ENCODE results near the gene MTMR10. TPM values are rescaled to one million over a fixed set of nuclear protein-coding genes. Genes with fewer than 3 reads are reported as not detected.

The MTMR10 gene
- total and polyA plus RNA-seq, 2 donors, result 14.4 to 46.1 TPM

DNA sequence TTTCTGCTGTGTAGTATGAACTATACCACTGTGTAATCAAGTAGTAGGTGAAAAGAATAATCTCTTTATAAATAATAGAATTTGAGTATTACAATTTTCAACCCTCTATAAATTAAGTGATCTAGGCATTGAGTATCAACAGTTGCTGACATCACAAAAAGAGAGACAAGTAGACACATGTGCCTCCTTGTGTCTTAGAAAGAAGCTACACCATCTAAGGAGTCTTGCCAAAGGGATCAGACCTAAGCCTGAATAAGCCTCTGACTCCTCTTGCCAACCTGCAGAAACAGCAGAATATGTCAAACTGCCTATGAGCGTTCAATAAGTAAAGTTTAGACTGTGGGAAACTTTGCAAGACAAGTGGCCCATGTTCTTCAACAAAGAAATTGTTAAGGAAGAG lies 5.8 kb upstream of the MTMR10 start:
- WGBS, result 95% methylated on average over 1 of the region's 1 CpG
- Histone ChIP-seq H3K36me3 (ENCODE audit: insufficient read depth) (no peaks in the 10 kb centered on the region), H3K4me3 (ENCODE audit: low read depth, low read length) (no peak overlapping the region), H3K4me1 (ENCODE audit: insufficient read depth) (no peaks in the 10 kb centered on the region), H3K27ac (ENCODE audit: low read depth) (no peak overlapping the region)
- no peak for DNase-seq (ENCODE audit: extremely low spot score)

DNA sequence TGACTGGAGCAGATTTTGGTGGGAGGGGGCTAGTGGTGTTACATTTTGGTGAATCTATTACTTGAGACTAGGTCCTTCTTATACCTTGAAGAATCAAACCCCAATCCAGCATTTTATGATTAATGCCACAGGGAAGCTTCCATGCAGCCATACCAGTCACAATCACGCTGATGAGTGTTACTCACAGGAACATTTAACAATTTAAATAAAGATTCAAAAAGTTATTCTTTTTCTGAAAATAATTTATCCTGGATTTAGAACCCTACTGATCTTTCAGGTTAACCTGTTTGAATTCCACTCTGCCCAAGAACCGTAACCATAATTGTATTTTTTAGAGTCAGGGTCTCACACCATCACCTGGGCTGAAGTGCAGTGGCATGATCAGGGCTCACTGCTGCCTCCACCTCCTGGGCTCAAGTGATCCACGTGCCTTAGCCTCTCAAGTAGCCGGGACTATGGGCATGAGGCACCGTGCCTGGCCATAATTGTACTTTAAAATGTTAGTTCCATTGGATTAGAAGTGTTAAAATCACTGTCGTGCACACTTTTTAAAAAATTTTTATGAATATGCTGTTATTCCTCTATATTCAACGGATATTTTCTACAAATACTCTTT lies 929 bp upstream of the MTMR10 start:
- Histone ChIP-seq H3K4me3 (ENCODE audit: low read depth, low read length) (peak overlapping the region; percentile 83), H3K4me1 (ENCODE audit: insufficient read depth) (no peaks in the 10 kb centered on the region), H3K27ac (ENCODE audit: low read depth) (peak overlapping the region; percentile 97), H3K36me3 (ENCODE audit: insufficient read depth) (no peaks in the 10 kb centered on the region)
- DNase-seq (ENCODE audit: extremely low spot score), result no peak
- WGBS, result 70% methylated on average over 7 of the region's 7 CpGs

DNA sequence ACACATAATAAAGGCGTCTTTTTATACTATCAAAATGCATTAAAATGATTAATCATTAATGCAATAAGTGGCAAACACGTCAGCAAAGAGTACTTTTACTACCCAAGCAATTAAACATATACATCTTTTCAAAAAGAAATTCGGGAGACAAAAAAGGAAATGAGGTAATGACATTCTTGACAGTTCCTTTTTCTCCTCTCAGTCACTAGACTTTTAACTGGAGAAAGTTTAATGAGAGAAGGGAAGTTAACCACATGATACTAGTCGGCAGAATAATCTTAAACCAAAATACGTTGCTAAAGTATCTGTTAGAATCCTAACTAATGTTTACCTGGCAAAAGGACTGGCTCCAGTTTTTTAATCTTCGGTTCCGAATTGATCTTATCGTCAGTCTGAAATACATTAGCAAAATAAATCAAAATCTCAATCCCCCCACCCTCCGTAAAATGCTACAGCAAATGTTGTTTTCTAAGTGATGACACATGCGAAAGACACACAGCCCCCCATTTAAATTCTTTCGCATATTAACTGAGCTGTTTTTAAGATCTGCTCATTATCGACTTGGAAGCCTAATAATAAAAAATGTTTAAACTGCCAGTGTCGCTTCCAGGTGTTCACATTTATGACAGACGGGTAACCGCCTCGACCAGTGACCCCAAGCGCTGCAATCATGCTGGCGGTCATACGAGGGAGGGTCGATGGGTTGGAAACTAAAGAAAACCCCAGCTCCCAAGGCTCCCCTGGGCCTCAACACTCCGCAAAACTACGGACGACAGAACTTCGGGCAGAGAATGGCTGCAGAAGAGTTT lies 778 bp downstream of the MTMR10 start:
- no peak for DNase-seq (ENCODE audit: extremely low spot score)
- no peaks in the 10 kb centered on the region for H3K4me1 ChIP-seq (ENCODE audit: insufficient read depth)
- no peaks in the 10 kb centered on the region for H3K36me3 ChIP-seq (ENCODE audit: insufficient read depth)
- peak overlapping the region; percentile 83 for H3K4me3 ChIP-seq (ENCODE audit: low read depth, low read length)
- 4% methylated on average over 24 of the region's 24 CpGs for WGBS
- H3K27ac ChIP-seq (ENCODE audit: low read depth), result peak overlapping the region; percentile 97

- Histone ChIP-seq H3K27ac (ENCODE audit: low read depth) (no peak overlapping the region), H3K36me3 (ENCODE audit: insufficient read depth) (no peaks in the 10 kb centered on the region), H3K4me3 (ENCODE audit: low read depth, low read length) (peak overlapping the region; percentile 83), H3K4me1 (ENCODE audit: insufficient read depth) (no peaks in the 10 kb centered on the region)
- no peak for DNase-seq (ENCODE audit: extremely low spot score)
- WGBS, result 57% methylated on average over 2 of the region's 2 CpGs
Measured at GRCh38 chr15:30990036-30990435, 1.4 kb downstream of the MTMR10 start.

GRCh38 chr15:30985081-30985531 lies 6.3 kb downstream of the MTMR10 start:
- Histone ChIP-seq H3K4me3 (ENCODE audit: low read depth, low read length) (no peak overlapping the region), H3K27ac (ENCODE audit: low read depth) (no peak overlapping the region), H3K36me3 (ENCODE audit: insufficient read depth) (no peaks in the 10 kb centered on the region), H3K4me1 (ENCODE audit: insufficient read depth) (peaks cover 3% of the 10 kb centered on the region)
- 33% methylated on average over 3 of the region's 3 CpGs for whole genome bisulfite sequencing
- no peak for DNase-seq (ENCODE audit: extremely low spot score)

DNA sequence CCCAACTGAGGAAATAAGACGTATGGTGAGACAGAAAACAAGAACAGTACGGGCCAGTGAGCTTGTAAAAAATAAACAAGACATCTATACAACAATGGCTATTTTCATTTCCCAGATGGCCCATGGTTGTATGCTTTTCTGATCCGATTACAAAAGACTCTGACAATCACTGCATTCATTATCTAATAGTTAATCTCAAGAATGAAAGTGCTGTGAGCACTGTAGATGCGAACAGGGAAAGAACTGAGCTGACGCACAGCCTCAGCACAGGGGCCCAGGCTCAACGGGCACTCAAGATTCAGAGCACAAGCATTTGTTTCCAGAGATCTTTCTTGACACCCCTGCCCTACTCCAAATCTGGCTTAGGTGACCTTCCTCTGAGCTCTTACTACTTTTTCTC lies 6.9 kb downstream of the MTMR10 start:
- H3K4me1 ChIP-seq (ENCODE audit: insufficient read depth), result peaks cover 3% of the 10 kb centered on the region
- DNase-seq (ENCODE audit: extremely low spot score), result no peak
- 57% methylated on average over 6 of the region's 6 CpGs for WGBS
- H3K27ac ChIP-seq (ENCODE audit: low read depth), result no peak overlapping the region
- no peak overlapping the region for H3K4me3 ChIP-seq (ENCODE audit: low read depth, low read length)
- H3K36me3 ChIP-seq (ENCODE audit: insufficient read depth), result no peaks in the 10 kb centered on the region

DNA sequence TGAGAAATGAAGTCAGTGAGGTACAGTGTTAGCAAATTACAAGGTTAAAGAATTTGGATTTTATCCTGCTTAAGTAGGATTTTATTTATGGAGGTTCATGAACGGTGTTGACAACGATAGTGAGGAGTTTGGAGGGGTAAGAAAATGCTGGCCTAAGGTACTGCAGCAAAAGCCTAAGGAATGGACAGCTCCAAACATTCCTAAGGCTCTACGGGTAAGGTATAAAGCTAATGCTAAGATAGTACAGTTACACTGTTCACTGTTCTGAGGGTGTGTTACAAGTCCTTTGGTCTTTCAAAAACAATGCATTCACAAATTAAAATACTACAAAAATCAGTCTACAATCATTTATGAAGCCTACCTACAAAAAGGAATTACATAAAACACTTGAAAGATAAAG lies 7.3 kb downstream of the MTMR10 start:
- DNase-seq (ENCODE audit: extremely low spot score), result no peak
- H3K36me3 ChIP-seq (ENCODE audit: insufficient read depth), result no peaks in the 10 kb centered on the region
- H3K4me3 ChIP-seq (ENCODE audit: low read depth, low read length), result no peak overlapping the region
- 57% methylated on average over 3 of the region's 3 CpGs for WGBS
- H3K4me1 ChIP-seq (ENCODE audit: insufficient read depth), result peaks cover 3% of the 10 kb centered on the region
- H3K27ac ChIP-seq (ENCODE audit: low read depth), result no peak overlapping the region

DNA sequence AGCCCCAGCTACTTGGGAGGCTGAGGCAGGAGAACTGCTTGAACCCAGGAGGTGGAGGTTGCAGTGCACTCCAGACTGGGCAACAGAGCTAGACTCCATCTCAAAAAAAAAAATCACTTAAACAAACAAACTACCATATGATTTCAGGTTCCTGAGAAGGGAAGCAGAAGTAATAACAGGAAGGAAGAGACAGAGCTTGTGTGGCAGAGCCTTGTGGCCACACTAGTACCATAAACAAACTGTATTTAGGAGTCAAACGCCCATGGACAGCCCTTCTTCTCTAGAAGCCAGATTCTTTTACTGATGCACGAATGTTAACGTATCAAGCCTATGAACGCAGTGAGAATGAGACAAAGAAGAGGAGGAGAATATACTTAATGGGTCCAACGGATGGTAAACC lies 12.0 kb downstream of the MTMR10 start:
- Histone ChIP-seq H3K4me3 (ENCODE audit: low read depth, low read length) (no peak overlapping the region), H3K36me3 (ENCODE audit: insufficient read depth) (no peaks in the 10 kb centered on the region), H3K4me1 (ENCODE audit: insufficient read depth) (peaks cover 3% of the 10 kb centered on the region), H3K27ac (ENCODE audit: low read depth) (no peak overlapping the region)
- WGBS, result 96% methylated on average over 5 of the region's 5 CpGs
- no peak for DNase-seq (ENCODE audit: extremely low spot score)

DNA sequence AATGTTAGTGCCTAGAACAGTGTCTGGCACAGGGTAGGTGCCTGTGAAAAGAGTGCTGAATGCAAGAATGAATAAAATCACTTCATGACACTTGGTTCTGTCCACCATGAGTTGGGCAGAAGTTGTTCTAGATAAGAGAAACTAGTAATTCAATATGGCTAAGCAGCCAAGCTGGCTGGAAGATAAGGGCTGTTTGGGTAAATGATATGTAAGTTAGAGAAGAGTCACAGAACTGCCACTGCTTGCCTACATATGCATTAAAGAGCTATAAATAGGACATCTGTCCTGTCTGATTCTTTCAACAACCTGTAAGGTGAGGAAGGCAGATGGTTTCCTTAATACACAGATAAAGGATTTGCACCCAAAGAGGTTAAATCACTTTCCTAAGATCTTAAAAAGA lies 13.1 kb downstream of the MTMR10 start:
- H3K4me1 ChIP-seq (ENCODE audit: insufficient read depth), result no peaks in the 10 kb centered on the region
- no peak overlapping the region for H3K27ac ChIP-seq (ENCODE audit: low read depth)
- no peak for DNase-seq (ENCODE audit: extremely low spot score)
- no peaks in the 10 kb centered on the region for H3K36me3 ChIP-seq (ENCODE audit: insufficient read depth)
- no peak overlapping the region for H3K4me3 ChIP-seq (ENCODE audit: low read depth, low read length)

GRCh38 chr15:30974112-30974511 lies 17.3 kb downstream of the MTMR10 start:
- WGBS, result 86% methylated on average over 5 of the region's 5 CpGs
- Histone ChIP-seq H3K4me1 (ENCODE audit: insufficient read depth) (no peaks in the 10 kb centered on the region), H3K4me3 (ENCODE audit: low read depth, low read length) (no peak overlapping the region), H3K36me3 (ENCODE audit: insufficient read depth) (no peaks in the 10 kb centered on the region), H3K27ac (ENCODE audit: low read depth) (no peak overlapping the region)
- DNase-seq (ENCODE audit: extremely low spot score), result no peak

GRCh38 chr15:30973379-30973778 lies 18.0 kb downstream of the MTMR10 start:
- no peak for DNase-seq (ENCODE audit: extremely low spot score)
- no peak overlapping the region for H3K4me3 ChIP-seq (ENCODE audit: low read depth, low read length)
- no peaks in the 10 kb centered on the region for H3K4me1 ChIP-seq (ENCODE audit: insufficient read depth)
- H3K36me3 ChIP-seq (ENCODE audit: insufficient read depth), result no peaks in the 10 kb centered on the region
- WGBS, result 92% methylated on average over 4 of the region's 4 CpGs
- H3K27ac ChIP-seq (ENCODE audit: low read depth), result no peak overlapping the region

DNA sequence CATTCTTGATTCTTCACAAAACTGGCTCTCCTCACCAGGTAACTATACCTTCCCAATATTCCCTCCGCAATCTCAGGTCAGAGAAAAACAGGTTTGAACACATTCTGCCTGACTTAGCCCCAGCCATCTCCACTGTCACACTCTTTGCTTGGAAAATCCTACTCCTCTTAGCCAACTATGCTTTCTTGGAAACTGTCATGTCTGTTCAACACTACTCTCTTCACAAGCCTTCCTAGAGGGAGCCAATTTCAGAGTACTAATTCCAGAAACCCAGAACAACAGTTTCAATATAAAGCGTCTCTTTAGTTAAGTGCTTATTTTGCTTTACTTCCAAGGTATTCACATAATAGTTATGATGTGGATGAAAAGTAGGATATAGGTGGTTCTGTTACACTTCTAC lies 21.7 kb downstream of the MTMR10 start:
- WGBS, result over 99% methylated on average over 2 of the region's 2 CpGs
- peaks cover 2% of the 10 kb centered on the region for H3K36me3 ChIP-seq (ENCODE audit: insufficient read depth)
- no peaks in the 10 kb centered on the region for H3K4me1 ChIP-seq (ENCODE audit: insufficient read depth)
- DNase-seq (ENCODE audit: extremely low spot score), result no peak
- H3K27ac ChIP-seq (ENCODE audit: low read depth), result no peak overlapping the region
- H3K4me3 ChIP-seq (ENCODE audit: low read depth, low read length), result no peak overlapping the region

DNA sequence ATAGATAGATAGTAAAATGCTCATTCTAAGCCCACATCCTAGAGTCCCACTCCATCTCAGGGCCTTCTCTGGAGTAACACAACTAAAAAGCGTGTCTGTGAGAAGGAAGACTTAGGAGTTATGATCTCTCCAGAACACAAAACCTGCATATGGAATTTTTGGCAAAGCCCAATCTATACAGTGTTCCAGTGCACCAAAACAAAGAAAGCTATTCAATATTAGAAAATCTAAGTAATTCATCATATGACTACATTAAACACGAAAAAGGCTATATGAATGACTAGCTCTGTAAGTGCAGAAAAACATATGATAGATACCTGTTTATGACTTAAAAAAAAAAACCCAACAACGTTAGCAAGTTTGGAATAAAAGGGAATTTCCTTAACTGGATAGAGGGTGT lies 27.7 kb downstream of the MTMR10 start:
- Histone ChIP-seq H3K27ac (ENCODE audit: low read depth) (no peak overlapping the region), H3K4me3 (ENCODE audit: low read depth, low read length) (no peak overlapping the region), H3K36me3 (ENCODE audit: insufficient read depth) (peaks cover 3% of the 10 kb centered on the region), H3K4me1 (ENCODE audit: insufficient read depth) (no peaks in the 10 kb centered on the region)
- no peak for DNase-seq (ENCODE audit: extremely low spot score)
- whole genome bisulfite sequencing, result 84% methylated on average over 3 of the region's 3 CpGs

DNA sequence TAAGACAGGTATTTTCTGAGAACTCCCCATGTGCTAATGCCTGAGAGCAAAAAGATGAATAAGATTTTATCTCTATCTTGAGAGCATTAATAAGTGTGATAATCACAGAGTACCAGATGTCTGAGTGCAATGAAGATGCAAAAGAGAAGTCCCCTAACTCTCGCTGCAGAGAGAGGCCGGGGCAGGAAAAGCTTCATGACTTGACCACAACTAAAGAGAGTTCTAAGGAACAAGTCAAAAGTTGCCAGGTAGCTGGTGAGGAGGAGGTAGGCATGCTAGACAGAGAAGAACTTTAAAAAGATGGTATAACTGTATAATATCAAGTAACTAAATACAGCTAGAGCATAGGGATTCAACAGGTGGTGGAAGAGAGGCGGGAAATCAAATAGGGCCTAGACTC lies 28.8 kb downstream of the MTMR10 start:
- Histone ChIP-seq H3K27ac (ENCODE audit: low read depth) (no peak overlapping the region), H3K4me3 (ENCODE audit: low read depth, low read length) (no peak overlapping the region), H3K36me3 (ENCODE audit: insufficient read depth) (peaks cover 4% of the 10 kb centered on the region), H3K4me1 (ENCODE audit: insufficient read depth) (no peaks in the 10 kb centered on the region)
- WGBS, result 94% methylated on average over 3 of the region's 3 CpGs
- no peak for DNase-seq (ENCODE audit: extremely low spot score)

Measured in urinary bladder (tissue), 4 donors.